HG03439 (cell line): Measurements from ENCODE around the gene LGALS13.

Experiments
- ATAC-seq: cut with Tn5 transposase; IDR thresholded peaks from one replicate; pipeline ENCODE4 v1.9.1; 2021; ENCODE audit warnings: mild to moderate bottlenecking, moderate library complexity; ENCODE audit not compliant: unreplicated experiment

LGALS13 gene, protein sequence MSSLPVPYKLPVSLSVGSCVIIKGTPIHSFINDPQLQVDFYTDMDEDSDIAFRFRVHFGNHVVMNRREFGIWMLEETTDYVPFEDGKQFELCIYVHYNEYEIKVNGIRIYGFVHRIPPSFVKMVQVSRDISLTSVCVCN

DNA sequence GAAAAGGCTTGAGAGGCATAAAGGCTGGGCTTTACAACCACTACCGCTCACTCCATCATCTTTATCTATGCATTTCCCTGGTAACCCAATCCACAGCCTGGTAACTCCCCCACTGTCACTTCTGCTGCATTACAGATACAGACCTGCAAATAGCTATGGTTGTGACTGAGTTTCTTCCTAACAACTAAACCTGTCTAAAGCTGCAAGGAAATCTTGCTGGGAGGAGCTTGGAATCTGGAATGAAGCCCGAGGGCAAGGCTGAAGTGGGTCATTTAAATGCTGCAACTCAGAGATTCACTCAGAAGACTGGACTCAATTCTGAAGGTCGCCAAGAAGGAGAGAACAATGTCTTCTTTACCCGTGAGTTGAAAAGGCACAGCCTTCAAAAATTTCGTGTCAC, at the start of gene LGALS13:
Gene LGALS13 (plus strand): TSS at position 301 of the 400 bp plus-strand sequence. CDS start 45 bp downstream, at position 346.
- no peak for ATAC-seq

DNA sequence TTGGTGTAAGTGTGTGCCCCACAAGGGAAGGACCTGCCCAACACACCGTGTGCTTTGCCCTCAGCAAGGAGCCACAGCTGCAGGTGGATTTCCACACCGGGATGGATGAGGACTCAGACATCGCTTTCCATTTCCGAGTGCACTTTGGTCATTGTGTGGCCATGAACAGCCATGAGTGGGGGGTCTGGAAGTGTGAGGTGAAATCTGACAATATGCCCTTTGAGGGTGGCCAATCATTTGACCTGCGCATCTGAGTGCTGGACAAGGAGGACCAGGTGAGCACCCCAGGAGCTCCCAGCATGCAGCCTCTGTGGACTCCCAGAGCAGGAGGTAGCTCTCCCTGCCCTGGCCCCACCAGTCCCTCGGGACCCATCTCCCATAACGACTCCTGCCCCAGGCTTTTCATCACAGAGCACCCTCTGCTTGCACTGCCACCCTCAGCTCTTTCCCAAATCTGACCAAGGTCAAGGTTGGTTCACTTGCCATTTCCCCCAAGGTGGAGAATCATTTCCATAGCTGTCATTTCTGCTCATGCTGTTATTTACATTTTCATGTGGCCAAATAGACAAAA, 49.2 kb upstream of the LGALS13 start:
- ATAC-seq = no peak

GRCh38 chr19:39554701-39555311, 47.5 kb upstream of the LGALS13 start:
- ATAC-seq = no peak

DNA sequence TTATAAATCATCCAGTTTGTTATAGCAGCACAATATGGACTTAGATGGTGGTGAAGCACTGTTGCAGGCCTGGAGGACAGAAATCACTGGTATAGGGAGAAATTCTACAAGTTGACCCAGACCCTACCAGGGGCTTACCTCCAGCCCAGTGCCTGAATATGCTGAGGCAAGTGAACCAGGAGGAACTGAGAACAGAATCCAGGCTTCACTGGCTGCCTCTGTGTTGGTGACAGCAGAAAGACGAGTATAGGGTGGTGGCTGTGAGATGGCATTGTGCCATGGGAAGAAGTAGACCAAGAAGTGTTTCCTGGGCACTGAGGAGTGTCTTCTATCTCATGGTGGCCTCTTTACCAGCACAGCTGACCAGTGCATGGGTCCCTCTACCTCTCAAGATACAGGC, 46.4 kb upstream of the LGALS13 start:
- no peak for ATAC-seq

GRCh38 chr19:39557811-39558623, 44.3 kb upstream of the LGALS13 start:
- ATAC-seq = no peak

DNA sequence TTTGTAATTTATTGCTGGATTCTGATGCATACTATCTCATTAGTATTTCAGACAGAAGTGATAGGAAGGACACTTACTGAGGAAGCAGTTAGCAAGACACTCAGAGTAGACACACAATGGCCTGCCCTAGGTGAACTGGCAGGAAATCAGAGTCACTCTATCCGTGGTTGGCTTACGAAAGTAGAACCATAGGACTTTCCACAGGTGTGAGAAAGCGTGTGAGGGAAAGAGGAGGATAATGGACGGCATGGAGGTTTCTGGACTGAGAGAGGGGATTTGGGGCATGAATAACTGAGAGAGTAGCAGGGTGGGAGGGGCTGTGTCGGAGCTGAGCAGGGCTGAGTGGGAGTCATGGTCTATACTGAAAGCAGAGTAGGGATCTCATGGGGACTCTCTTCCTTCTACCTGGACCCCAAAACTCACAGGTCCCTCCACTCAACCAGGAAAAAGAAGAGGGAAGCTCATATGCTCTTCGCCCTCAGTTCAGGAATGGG, 43.7 kb upstream of the LGALS13 start:
- no peak for ATAC-seq

DNA sequence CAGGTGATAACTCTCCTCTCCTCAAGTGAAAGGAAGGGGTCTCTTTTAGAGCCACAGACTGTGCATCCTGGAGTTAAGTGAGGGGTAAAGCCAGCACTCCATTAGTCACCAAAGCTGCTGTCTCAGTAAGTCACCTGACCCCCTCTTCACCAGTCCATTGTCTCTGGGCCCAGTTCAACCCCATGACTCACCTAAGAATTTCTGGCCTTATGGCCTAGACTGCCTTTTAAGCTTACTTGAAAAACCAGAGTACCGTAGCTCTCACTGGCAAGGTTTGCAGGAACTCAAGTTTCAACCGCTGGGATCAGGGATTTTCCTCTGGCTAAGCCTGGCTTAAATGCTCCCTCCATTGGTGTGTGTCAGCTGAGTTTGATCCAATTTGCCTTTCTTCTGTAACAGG, 38.9 kb upstream of the LGALS13 start:
- ATAC-seq = no peak

- no peak for ATAC-seq
These were observed 36.3 kb upstream of the LGALS13 start for GRCh38 chr19:39566064-39566463.

DNA sequence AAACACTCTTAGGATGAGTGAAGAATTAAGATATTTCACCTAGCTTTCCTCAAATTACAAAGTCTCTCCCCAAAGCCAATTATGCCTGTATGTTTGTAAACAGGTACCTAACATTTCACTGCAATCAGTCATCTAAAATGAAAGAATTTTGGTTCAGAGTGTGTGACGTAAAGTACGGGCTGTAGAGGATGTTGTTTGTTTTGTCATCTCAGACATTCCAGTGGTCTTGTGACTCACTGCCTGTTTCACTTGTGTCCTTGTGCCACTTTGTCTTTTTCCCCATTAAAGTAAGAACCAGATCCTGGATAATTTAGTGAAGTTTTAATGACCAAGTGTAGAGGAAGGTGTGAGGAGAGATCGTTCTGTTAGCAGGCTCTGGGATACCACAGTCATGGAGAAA, 33.7 kb upstream of the LGALS13 start:
- no peak for ATAC-seq

DNA sequence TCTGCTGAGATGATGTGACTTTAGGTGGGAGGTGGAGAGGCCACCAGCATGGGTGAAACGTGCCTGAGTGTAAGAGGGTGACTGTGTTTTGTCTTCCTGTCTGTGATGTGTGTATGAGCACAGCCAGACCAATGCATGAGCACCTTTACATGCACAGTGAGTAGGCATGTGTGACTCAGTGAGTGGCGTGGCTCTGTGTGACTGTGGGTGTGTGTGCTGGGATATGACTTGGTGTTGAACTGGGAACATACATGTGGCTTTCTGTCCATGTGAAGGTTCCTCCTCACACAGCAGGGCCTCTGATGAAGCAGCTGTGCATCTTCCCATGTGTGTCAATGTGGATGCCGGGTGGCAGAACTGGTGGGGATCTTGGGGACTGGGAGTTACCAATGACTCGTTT, 19.9 kb upstream of the LGALS13 start:
- no peak for ATAC-seq

- ATAC-seq = no peak
These were observed 19.3 kb upstream of the LGALS13 start for GRCh38 chr19:39582891-39583625.

DNA sequence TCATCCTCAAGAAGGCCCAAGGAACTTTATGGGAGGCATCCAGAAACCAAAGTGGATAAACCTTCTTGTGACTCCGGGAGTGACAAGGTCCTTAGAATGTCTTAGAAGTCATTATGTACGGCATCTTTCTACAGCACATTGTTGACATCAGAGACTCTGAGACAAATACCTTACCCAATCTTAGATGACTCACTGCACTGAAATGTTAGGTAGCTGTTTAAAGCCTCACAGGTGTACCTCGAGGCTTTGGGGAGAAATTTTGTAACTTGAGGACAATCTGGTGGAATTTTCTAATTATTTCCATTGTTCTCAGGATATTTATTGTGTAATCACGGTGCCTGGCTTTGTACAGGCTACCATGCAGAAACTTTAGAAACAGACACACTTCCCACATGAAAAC, 14.8 kb upstream of the LGALS13 start:
- no peak for ATAC-seq

GRCh38 chr19:39588066-39588465, 14.3 kb upstream of the LGALS13 start:
- no peak for ATAC-seq

- ATAC-seq = no peak
These were observed 12.1 kb upstream of the LGALS13 start for GRCh38 chr19:39590265-39590664.

DNA sequence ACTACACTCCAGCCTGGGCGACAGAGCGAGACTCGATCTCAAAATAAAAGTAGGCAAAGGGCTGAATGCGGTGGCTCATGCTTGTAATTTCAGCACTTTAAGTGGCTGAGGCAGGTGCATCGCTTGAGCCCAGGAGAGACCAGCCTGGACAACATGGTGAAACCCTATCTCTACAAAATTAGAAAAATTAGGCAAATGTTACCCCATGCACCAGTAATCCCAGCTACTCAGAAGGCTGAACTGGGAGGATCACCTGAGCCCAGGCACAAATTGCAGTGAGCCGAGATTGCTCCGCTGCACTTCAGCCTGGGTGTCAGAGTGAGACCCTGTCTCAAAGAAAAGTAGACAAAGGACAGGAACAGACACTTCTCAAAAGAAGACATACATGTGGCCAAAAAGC, 9.9 kb upstream of the LGALS13 start:
- no peak for ATAC-seq

DNA sequence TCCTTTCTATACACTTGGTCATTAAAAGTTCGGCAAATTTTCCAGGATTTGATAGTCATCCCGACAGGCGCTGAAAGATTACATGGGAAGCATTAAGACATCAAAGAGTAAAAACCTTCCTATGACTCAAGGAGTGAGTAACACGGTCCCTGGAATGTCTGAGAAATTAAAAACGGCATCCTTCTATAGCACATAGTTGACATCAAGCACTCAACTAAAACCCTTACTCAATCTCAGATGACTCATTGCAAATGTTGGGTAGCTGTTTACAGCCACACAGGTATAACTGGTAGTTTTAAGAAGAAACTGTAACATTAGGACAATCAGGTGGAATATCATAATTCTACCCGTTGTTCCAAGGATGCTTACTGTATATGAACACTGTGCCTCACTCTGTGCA, 6.4 kb upstream of the LGALS13 start:
- ATAC-seq = no peak

DNA sequence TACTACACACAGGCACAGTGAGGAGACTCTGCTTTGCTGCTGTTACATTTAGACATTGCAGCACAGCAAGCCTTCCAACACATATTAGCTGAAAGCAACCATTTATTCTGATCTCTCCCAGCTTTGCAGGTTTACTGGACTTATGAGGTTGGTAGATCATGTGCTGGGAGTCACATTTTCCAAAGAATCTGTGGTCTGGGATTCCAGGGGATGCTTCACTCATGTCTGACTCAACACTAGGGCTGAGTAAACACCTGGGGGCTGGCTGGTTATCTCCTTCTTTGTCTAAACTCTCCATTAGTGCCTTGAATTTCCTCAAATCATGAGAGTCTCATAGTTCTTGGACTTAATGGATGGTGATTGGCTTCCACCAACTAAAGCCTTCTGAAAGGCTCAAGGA, 5.4 kb upstream of the LGALS13 start:
- ATAC-seq = no peak

- no peak for ATAC-seq
These were observed 3.2 kb upstream of the LGALS13 start for GRCh38 chr19:39599116-39599515.

GRCh38 chr19:39603825-39604224, 1.5 kb downstream of the LGALS13 start:
- no peak for ATAC-seq

DNA sequence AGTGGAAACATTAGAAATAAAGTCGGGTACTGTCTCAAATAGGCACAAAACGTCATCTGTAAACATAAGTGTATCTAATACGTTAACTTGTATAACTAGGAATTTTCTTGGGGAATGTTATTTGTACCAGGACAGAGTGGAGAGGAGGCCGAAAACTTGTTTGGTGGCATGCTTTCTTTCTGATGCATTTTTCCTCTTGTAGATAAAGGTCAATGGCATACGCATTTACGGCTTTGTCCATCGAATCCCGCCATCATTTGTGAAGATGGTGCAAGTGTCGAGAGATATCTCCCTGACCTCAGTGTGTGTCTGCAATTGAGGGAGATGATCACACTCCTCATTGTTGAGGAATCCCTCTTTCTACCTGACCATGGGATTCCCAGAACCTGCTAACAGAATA, 4.7 kb downstream of the LGALS13 start:
- ATAC-seq = no peak

DNA sequence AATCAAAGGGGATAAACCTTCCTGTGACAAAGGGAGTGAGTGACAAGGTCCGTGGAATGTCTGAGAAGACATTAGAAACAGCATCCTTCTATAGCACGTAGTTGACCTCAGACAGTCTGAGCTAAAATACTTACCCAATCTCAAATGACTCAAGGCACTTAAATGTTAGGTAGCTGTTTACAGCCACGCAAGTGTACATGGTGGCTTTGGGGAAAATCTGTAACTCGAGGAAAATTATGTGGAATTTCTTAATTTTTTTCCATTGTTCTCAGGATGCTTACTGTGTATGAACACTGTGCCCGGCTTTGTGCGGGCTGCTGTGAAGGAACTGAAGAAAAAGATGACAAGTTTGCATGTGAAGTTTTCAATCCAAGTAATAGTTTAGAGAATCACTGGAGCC, 5.2 kb downstream of the LGALS13 start:
- no peak for ATAC-seq
